Esophagus (tissue), 2 donors: ENCODE data around the gene RAD50. TPM values are rescaled to one million over a fixed set of nuclear protein-coding genes. Genes with fewer than 3 reads are reported as not detected.
"Not testable (repeated sequence)": the region's sequence is repeated elsewhere in the genome, so short reads cannot be mapped to it uniquely, and the experiment has no call there.

Source experiments
- H3K27ac ChIP-seq, 2 donors: one replicate each; pipeline ENCODE4 v1.5.1; 2013; ENCODE audit warnings: low read depth in 2 of 2, mild to moderate bottlenecking in 2 of 2, inconsistent platforms in 1 of 2, low read length in 1 of 2, moderate library complexity in 1 of 2
- H3K27me3 ChIP-seq, 2 donors: one replicate each; pipeline ENCODE4 v1.6.1; 2013; ENCODE audit warnings: low read length in 2 of 2, control low read depth in 1 of 2, mild to moderate bottlenecking in 1 of 2; ENCODE audit not compliant: insufficient read depth in 2 of 2, control insufficient read depth in 1 of 2
- H3K36me3 ChIP-seq, 2 donors: one replicate each; pipeline ENCODE4 v1.6.1; 2013; ENCODE audit warnings: low read length in 1 of 2; ENCODE audit not compliant: control insufficient read depth in 2 of 2, insufficient read depth in 2 of 2
- H3K4me1 ChIP-seq, 2 donors: one replicate each; pipeline ENCODE4 v1.6.1; 2013; ENCODE audit warnings: low read length in 1 of 2; ENCODE audit not compliant: control insufficient read depth in 2 of 2, insufficient read depth in 2 of 2
- H3K4me3 ChIP-seq, 2 donors: one replicate each; pipeline ENCODE4 v1.5.1; 2013; ENCODE audit warnings: low read length in 2 of 2, mild to moderate bottlenecking in 2 of 2, low read depth in 1 of 2, moderate library complexity in 1 of 2
- H3K9me3 ChIP-seq, 2 donors: one replicate each; pipeline ENCODE4 v1.6.1; 2013; ENCODE audit warnings: mild to moderate bottlenecking in 2 of 2, low read depth in 1 of 2, low read length in 1 of 2, moderate library complexity in 1 of 2; ENCODE audit not compliant: control insufficient read depth in 2 of 2, insufficient read depth in 1 of 2
- WGBS, 2 donors: extraction: QIAGEN DNeasy Blood & Tissue Kit; methylation state at CpG; one replicate each; pipeline ENCODE4 v1.1.7; 2013; 5-methylcytosine and 5-hydroxymethylcytosine counted together
- polyA plus RNA-seq, 2 donors: library from polyadenylated mRNA; stranded (reverse); fragments of 200-250 nt; gene quantifications; one replicate each; pipeline ENCODE4 v1.2.3, GENCODE V29; 2013
- donor health status: healthy with polysubstance abuse.
- donor health status: Bipolar disorder and iron deficiency.

The RAD50 gene
- polyA plus RNA-seq, 2 donors: 6.2 to 8.5 TPM

DNA sequence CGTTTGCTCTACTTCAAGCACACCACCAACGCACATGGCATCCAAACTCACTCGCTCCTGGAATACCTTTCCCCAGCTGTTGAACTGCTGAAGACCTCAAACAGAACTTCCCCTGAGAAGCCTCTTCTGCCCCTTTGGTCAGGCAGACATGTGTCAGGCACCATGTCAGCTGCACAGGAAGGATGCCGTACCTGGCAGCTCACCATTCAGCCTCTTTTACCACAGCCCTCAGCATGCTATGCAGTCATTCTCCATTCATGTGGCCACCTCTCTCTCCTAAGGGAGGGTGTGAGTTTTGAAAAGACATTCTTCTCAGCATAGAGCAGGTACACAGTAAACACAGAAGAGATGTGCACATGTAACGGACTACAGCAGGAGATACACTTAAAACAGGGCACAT lies 131.2 kb downstream of the RAD50 start:
- 82 to 89% methylated on average over 5 of the region's 5 CpGs for WGBS, 2 donors
- H3K4me3 ChIP-seq: no peak overlapping the region
- H3K27me3 ChIP-seq: no peaks in the 10 kb centered on the region
- no peaks in the 10 kb centered on the region for H3K4me1 ChIP-seq
- H3K36me3 ChIP-seq: no peaks in the 10 kb centered on the region
- no peak overlapping the region for H3K27ac ChIP-seq
- no peaks in the 10 kb centered on the region for H3K9me3 ChIP-seq

DNA sequence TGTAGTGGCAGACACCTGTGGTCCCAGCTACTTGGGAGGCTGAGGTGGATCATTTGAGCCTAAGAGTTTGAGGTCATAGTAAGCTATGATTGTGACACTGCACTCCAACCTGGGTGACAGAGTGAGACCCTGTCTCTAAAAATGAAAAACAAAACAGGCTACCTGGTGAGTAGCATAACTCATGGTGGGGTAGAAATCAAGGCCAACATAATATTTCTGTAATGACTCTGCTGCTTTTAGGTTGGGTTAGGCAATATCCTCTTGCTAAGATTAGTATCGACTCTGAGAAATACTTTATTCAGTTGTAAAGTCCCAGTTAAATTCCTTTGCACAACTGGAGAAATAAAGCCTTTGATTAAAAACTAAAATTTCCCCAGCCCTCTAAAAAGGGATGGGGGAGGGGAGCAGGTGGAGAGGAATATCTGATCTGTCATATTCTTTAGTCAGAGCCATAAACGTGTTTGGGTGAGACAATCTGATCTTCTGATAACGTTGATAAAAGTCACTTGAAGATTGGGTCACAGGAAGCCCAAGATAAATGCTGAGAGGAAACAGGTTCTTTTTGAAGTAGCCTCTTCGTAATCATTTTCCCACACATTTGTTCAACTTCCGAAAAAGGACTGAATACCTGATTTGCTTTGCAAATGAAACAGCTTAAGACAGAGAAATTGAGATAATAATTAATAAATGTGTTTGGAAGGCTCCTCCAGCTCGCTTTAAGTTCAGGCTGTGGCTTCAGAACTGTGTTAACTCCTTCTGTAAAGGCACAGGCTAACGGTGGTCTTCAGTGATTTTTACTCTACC lies 132.0 kb downstream of the RAD50 start:
- Histone ChIP-seq H3K27ac (no peak overlapping the region), H3K4me1 (no peaks in the 10 kb centered on the region), H3K36me3 (no peaks in the 10 kb centered on the region), H3K27me3 (no peaks in the 10 kb centered on the region), H3K9me3 (no peaks in the 10 kb centered on the region), H3K4me3 (no peak overlapping the region)
- 62 to 68% methylated on average over 7 of the region's 7 CpGs for WGBS, 2 donors

DNA sequence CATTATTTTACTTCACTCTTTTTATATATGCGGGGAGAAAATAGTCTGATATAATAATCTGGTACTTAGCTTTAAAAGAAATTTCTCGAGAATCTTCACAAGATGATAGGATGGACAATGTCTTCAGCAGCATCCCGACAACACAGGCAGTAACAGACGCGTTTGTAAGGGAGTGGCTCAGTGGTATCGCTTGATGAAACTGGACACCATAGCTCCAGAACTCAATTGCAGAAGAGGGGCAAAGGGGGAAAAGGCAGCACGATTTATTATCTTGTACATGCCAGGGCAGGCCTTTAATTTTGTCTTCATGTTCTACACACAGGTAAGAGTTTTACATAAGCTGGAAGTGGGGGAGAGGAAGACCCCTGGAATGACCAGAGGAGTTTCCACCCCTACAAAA lies 132.7 kb downstream of the RAD50 start:
- WGBS, 2 donors: 82 to 84% methylated on average over 7 of the region's 7 CpGs

DNA sequence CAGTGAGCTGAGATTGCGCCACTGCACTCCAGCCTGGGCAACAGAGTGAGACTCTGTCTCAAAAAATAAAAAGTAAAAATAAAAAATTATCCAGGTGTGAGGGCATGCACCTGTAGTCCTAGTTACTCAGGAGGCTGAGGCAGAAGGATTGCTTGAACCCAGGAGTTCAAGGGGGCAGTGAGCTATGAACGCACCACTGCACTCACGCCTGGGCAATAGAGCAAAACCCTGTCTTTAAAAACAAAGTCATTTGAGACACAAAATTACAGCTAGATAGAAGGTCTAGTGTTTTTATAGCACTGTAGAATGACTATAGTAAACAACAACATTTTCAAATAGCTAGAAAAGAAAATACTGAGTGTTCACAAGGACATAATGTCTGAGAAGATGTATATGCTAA lies 133.4 kb downstream of the RAD50 start:
- Histone ChIP-seq H3K27ac (no peak overlapping the region), H3K27me3 (no peaks in the 10 kb centered on the region), H3K9me3 (no peaks in the 10 kb centered on the region), H3K4me3 (no peak overlapping the region), H3K36me3 (no peaks in the 10 kb centered on the region), H3K4me1 (no peaks in the 10 kb centered on the region)
- 97 to 98% methylated on average over 3 of the region's 3 CpGs for whole genome bisulfite sequencing, 2 donors

More for the DNA sequence above, 132.7 kb downstream of the RAD50 start:
- Histone ChIP-seq H3K27me3 (no peaks in the 10 kb centered on the region), H3K4me1 (no peaks in the 10 kb centered on the region), H3K27ac (no peak overlapping the region), H3K9me3 (no peaks in the 10 kb centered on the region), H3K36me3 (no peaks in the 10 kb centered on the region), H3K4me3 (no peak overlapping the region)

DNA sequence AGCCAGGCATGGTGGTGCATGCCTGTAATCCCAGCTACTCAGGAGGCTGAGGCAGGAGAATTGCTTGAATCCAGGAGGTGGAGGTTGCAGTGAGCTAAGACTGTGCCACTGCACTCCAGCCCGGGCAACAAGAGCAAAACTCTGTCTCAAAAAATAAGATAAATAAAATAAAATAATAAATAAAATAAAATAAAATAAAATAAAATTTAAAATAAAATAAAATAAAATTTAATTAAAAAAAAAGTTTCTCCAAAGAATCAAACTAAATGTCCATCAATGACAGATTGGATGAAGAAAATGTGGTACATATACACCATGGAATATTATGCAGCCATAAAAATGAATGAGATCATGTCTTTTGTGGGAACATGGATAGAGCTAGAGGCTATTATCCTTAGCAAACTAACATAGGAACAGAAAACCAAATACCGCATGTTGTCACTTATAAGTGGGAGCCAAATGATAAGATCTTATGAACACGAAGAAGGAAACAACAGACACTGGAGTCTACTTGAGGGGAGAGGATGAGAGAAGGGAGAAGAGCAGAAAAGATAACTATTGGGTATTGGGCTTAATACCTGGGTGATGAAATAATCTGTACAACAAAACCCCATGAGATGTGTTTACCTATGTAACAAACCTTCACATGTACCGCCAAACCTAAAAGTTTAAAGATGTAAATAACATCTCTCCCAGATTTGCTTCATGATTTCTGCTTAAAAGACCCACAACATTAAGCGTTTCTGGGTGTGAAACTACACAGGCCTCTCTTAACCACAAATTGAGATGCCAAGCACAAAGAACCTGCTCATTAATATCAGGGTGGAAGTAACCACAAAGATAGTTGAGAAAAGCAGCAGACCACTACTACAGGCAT lies 135.2 kb downstream of the RAD50 start:
- H3K27ac ChIP-seq: not testable (repeated sequence)
- WGBS, 2 donors: 73 to 78% methylated on average over 5 of the region's 5 CpGs

DNA sequence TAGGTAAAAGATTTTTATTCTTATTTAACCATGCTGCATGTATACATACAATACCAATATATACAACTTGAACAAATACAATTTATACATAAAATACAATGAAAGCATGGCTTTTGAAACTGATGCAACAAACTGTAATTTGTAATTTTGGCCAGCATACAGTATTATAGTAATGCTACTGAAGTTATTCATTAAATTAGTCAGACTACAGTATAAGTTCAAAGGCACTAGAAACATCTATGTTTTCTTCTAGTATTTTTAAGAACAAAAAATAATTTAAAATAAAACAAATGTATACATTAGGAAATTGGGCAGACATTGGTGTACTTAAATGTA lies 135.8 kb downstream of the RAD50 start:
- Histone ChIP-seq H3K27ac (no peak overlapping the region), H3K36me3 (no peaks in the 10 kb centered on the region), H3K4me3 (no peak overlapping the region), H3K9me3 (no peaks in the 10 kb centered on the region), H3K27me3 (no peaks in the 10 kb centered on the region), H3K4me1 (no peaks in the 10 kb centered on the region)

More for the DNA sequence above, 135.2 kb downstream of the RAD50 start:
- not testable (repeated sequence) for H3K27me3 ChIP-seq, H3K36me3 ChIP-seq, H3K4me1 ChIP-seq, H3K4me3 ChIP-seq, H3K9me3 ChIP-seq

Other genes starting within 250 kb of the RAD50 start
- 1 to 10 TPM; 3.0 to 4.1 TPM for gene SLC22A5, start 187.3 kb upstream of the RAD50 start, polyA plus RNA-seq
- gene IRF1, start 66.2 kb upstream of the RAD50 start, polyA plus RNA-seq: 10 to 100 TPM in 1 of 2 donors, 1 to 10 TPM in 1; 7.5 to 14.2 TPM
- gene IL5, start 13.5 kb upstream of the RAD50 start, polyA plus RNA-seq: not detected
- gene IL13, start 101.2 kb downstream of the RAD50 start, polyA plus RNA-seq: not detected
- not detected for gene IL4, start 117.0 kb downstream of the RAD50 start, polyA plus RNA-seq
- 1 to 10 TPM; 2.0 to 2.4 TPM for gene KIF3A, start 180.6 kb downstream of the RAD50 start, polyA plus RNA-seq
- under 1 TPM; 0.04 to 0.05 TPM for gene CCNI2, start 190.4 kb downstream of the RAD50 start, polyA plus RNA-seq
- gene SEPTIN8, start 220.3 kb downstream of the RAD50 start, polyA plus RNA-seq: 10 to 100 TPM; 22.1 to 23.3 TPM